ENCODE results near the gene SSTR5.

GRCh38 chr16:1089822-1090619 lies 17.5 kb downstream of the SSTR5 start:
- no peak for TF ChIP-seq CTCF (IDR thresholded peaks at IDR 0.05)
- TF ChIP-seq ZFX (IDR thresholded peaks at IDR 0.05; ENCODE audit: borderline replicate concordance), result no peak

Measured in 22Rv1 (cell line).